ENCODE measurements around the gene ERI3.
"Not testable (repeated sequence)": the region's sequence is repeated elsewhere in the genome, so short reads cannot be mapped to it uniquely, and the experiment has no call there.

The ERI3 gene

DNA sequence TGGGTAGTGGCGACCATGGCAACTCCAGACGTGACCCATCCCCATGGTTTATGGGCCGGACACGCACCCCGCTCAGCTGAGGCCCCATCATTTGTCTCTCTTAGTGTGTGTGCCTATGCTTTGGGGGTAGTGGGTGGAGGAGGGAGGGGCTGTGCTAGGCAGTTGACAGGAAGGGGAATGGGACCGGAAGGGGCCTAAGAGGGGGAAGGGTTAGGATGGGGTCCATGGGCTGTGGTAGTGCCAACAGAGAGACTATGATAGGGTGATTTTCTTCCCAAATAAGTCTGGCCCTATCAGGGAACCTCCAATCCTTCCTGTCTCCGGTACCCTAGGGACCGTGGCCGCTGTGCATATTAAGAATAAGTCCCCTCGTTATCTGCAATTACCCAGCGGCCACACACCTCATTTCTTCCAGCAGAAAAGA is 131.9 kb downstream of the ERI3 start:
- in situ Hi-C loops (cut with MboI; ENCODE audit: low pct_unique_long_range_greater_than_20kb, low sequenced_read_pairs), result no loop called here
- DNase-seq, result no peak

GRCh38 chr1:44222397-44223186 is 132.5 kb downstream of the ERI3 start:
- DNase-seq, result no peak
- in situ Hi-C loops (cut with MboI; ENCODE audit: low pct_unique_long_range_greater_than_20kb, low sequenced_read_pairs), result no loop called here

DNA sequence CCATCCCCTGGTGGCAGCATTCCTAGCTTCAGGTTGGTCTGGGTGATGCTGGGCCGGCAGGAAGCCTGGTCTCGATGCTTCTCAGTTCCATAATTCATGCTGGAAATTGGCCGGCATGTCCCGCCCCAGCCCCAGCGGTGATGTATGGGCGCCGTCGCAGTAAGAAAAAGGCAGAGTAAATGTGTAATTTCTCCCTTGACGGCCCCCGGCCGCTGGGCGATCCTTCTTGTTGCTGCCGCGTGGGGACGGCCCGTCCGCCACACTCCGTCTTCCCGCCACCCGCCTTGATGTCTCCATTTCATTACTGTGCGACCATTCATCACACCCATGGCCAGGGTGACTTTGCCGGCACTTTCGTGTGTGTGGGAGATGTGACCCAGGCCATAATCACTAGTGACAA is 133.3 kb downstream of the ERI3 start:
- in situ Hi-C loops (cut with MboI; ENCODE audit: low pct_unique_long_range_greater_than_20kb, low sequenced_read_pairs), result no loop called here
- DNase-seq, result no peak

DNA sequence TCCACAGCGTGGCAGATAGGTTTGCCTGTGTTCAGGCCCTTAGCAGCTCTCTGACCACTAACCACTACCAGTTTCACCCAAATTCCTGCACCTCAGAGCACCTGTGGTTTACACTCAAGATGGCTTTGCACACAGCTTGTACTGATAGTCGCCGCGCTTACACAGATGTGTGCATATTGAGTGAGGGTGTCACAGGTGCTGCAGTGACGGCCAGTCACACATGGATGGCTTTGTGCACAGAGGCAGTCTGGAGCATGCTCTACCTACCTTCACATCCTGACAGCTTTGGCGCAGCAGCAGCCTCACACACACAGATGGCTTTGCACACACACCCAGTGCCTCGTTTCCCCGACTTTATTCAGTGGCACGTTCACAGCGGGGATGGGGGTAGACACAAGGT is 134.3 kb downstream of the ERI3 start:
- DNase-seq, result no peak
- in situ Hi-C loops (cut with MboI; ENCODE audit: low pct_unique_long_range_greater_than_20kb, low sequenced_read_pairs), result no loop called here

- in situ Hi-C loops (cut with MboI; ENCODE audit: low pct_unique_long_range_greater_than_20kb, low sequenced_read_pairs), result no loop called here
- no peak for DNase-seq
These were observed 134.9 kb downstream of the ERI3 start for GRCh38 chr1:44220001-44220751.

DNA sequence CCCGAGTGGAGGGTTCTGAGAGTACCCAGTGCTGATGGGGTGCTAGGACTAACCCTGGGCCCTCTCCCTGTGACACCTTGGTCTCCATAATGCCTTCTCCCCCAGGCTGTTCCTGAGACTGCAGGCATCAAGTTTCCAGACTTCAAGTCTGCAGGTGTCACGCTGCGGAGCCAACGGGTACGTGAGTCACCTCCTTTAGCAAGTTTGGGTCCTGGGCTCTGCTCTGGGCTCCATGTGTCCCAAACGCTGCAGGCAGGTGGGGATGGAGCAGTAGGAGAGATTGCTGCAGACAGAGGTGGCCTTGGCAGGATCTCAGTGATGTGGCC is 135.8 kb downstream of the ERI3 start:
- in situ Hi-C loops (cut with MboI; ENCODE audit: low pct_unique_long_range_greater_than_20kb, low sequenced_read_pairs), result no loop called here

GRCh38 chr1:44218503-44219300 is 136.4 kb downstream of the ERI3 start:
- in situ Hi-C loops (cut with MboI; ENCODE audit: low pct_unique_long_range_greater_than_20kb, low sequenced_read_pairs), result no loop called here
- DNase-seq, result no peak

More for the DNA sequence above, 135.8 kb downstream of the ERI3 start:
- no peak for DNase-seq

GRCh38 chr1:44217809-44218410 is 137.1 kb downstream of the ERI3 start:
- in situ Hi-C loops (cut with MboI; ENCODE audit: low pct_unique_long_range_greater_than_20kb, low sequenced_read_pairs), result no loop called here
- DNase-seq, result peak; percentile 77

GRCh38 chr1:44213222-44214112 is 141.6 kb downstream of the ERI3 start, which contains the start of gene DMAP1:
DMAP1 (plus strand) TSS chr1:44213471; CDS start chr1:44213754, 283 bp downstream.
- in situ Hi-C loops (cut with MboI; ENCODE audit: low pct_unique_long_range_greater_than_20kb, low sequenced_read_pairs), result no loop called here
- DNase-seq, result peak; percentile 91

DNA sequence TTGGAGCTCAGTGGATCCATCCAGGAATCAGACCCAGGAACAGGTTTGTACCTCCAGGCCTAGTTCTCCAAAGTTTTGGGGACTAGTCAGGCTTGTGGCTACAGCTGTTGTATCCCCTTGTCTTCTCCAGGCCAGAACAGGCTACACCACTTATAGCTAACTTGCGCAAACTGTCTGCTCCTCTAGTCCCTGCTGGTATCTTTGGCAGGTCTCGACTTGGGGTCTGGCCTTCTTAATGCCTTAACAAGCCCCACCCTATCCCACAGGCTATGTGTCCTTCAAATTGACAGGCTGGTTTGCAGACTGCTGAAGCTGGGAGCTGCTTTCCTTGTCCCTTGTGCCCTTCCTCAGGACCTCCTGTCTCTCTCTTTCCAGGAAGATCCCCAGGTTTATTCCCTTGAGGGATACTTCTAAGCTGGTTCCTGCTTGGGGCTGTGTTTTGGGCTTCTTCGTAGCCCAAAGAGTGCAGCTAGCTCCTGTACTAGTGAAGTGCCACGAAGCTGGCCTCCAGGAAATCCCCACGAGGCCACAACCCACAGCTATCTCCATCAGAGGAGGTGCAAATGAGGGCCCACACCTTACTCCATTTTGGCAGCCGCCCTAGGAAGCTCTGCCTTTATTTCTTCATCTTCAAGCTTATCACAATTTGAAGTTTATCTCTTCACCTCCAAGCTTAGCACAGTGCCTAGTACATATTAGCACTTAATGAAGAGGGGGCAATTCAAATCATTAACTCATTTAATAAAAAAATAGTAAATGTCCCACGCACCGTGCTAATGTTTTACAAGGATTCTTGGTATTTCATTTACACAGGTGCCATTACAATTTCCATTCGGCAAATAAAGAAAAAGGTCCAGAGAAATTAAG is 142.5 kb downstream of the ERI3 start:
- no peak for DNase-seq
- in situ Hi-C loops (cut with MboI; ENCODE audit: low pct_unique_long_range_greater_than_20kb, low sequenced_read_pairs), result no loop called here

DNA sequence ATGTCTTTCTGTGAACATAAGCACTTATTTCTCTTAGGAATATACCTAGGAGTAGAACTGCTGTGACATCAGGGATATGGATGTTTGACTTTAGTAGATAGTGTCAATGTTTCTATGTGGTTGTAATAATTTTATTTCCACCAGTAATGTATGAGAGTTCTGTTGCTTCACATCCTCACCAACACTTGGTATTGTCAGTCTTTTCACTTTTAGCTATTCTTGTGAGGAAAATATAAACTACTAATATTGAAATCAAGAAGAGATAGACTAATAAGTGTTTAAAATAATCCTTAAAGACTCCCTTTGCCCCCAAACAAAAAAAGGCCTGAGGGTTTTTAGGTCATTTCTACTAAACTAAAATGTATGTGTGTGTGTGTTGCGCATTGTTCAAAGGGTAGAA is 144.5 kb downstream of the ERI3 start:
- in situ Hi-C loops (cut with MboI; ENCODE audit: low pct_unique_long_range_greater_than_20kb, low sequenced_read_pairs), result no loop called here
- DNase-seq, result no peak

GRCh38 chr1:44208226-44208625 is 146.8 kb downstream of the ERI3 start:
- no peak for DNase-seq
- in situ Hi-C loops (cut with MboI; ENCODE audit: low pct_unique_long_range_greater_than_20kb, low sequenced_read_pairs), result no loop called here

DNA sequence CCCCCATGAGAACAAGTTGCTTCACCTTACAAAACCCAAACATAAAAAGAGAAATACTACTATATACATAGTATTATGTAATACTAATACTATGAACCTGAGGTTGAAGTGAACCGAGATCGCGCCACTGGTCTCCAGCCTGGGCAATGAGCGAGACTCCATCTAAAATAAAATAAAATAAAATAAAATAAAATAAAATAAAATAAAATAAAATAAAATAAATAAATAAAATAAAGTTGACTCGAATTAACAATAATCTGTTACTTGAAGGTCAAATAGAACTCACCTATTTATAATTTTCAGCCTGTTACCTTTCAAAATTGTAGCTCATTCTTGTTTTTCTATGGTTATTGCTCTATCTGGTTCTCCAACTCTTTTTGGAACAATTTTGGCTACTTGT is 148.5 kb downstream of the ERI3 start:
- DNase-seq; in situ Hi-C loops (cut with MboI; ENCODE audit: low pct_unique_long_range_greater_than_20kb, low sequenced_read_pairs): not testable (repeated sequence)

GRCh38 chr1:44200336-44200735 is 154.7 kb downstream of the ERI3 start:
- in situ Hi-C loops (cut with MboI; ENCODE audit: low pct_unique_long_range_greater_than_20kb, low sequenced_read_pairs), result no loop called here
- no peak for DNase-seq

- DNase-seq, result no peak
These were observed 180.4 kb downstream of the ERI3 start for GRCh38 chr1:44174630-44175029.

More at GRCh38 chr1:44174630-44175029, 180.4 kb downstream of the ERI3 start:
- in situ Hi-C loops (cut with MboI; ENCODE audit: low pct_unique_long_range_greater_than_20kb, low sequenced_read_pairs), result no loop called here

All from KBM-7 (cell line).